MCF 10A (cell line): Measurements from ENCODE around the gene ADAMTS19. TPM values are rescaled to one million over a fixed set of nuclear protein-coding genes. Genes with fewer than 3 reads are reported as not detected.

Source experiments
- BruUV-seq: library from RNA; stranded (reverse); fragments of 400-500 nt; replicated peaks from 2 replicates; lab custom pipeline; 2021; lab: Mats Ljungman, UMichigan
- CTCF ChIA-PET: fragments of 300-600 bp; sonication (Branson Sonifier 250); formaldehyde crosslinking; extraction: SDS; loops from one replicate; lab custom pipeline; 2021; ENCODE audit warnings: antibody characterized with exemption, inconsistent platforms; lab: Yijun Ruan, JAX
- POLR2A ChIA-PET: fragments of 300-600, 350-650 bp; sonication (Branson Sonifier 250); formaldehyde crosslinking; extraction: SDS; loops from one replicate; lab custom pipeline; 2020; ENCODE audit warnings: antibody characterized with exemption, inconsistent platforms; lab: Yijun Ruan, JAX
- DNase-seq: peaks from one replicate; pipeline ENCODE4 v3.0.0-alpha.2; 2018; ENCODE audit not compliant: unreplicated experiment
- H3K27ac Mint-ChIP-seq: one replicate; pipeline ENCODE4 v1.8.0; 2022; ENCODE audit warnings: mild to moderate bottlenecking, low read depth, mixed read lengths; ENCODE audit not compliant: unreplicated experiment
- H3K27me3 Mint-ChIP-seq: one replicate; pipeline ENCODE4 v1.8.0; 2022; ENCODE audit warnings: mixed read lengths; ENCODE audit not compliant: insufficient read depth, unreplicated experiment
- H3K36me3 Mint-ChIP-seq: one replicate; pipeline ENCODE4 v1.8.0; 2022; ENCODE audit warnings: mild to moderate bottlenecking, moderate library complexity, mixed read lengths; ENCODE audit not compliant: insufficient read depth, unreplicated experiment
- H3K4me1 Mint-ChIP-seq: one replicate; pipeline ENCODE4 v1.8.0; 2022; ENCODE audit warnings: mixed read lengths; ENCODE audit not compliant: insufficient read depth, unreplicated experiment
- H3K4me3 Mint-ChIP-seq: one replicate; pipeline ENCODE4 v1.8.0; 2022; ENCODE audit warnings: mild to moderate bottlenecking, moderate library complexity, mixed read lengths; ENCODE audit not compliant: unreplicated experiment
- H3K9me3 Mint-ChIP-seq: one replicate; pipeline ENCODE4 v1.8.0; 2022; ENCODE audit warnings: mixed read lengths; ENCODE audit not compliant: unreplicated experiment
- intact Hi-C: fragments of 100-400 bp; cut with micrococcal nuclease; formaldehyde crosslinking; loops from 2 replicates; pipeline ENCODE4 v1.14.1; 2022
- total RNA-seq: library from RNA; stranded (reverse); gene quantifications from 2 replicates; pipeline ENCODE4 v1.2.3, GENCODE V29; 2022
- TF ChIP-seq, protein P1 (sequence below): fragments of 200-600 bp; IDR thresholded peaks from one replicate; pipeline ENCODE4 v1.8.0; 2022; ENCODE audit warnings: antibody characterized with exemption, mild to moderate bottlenecking; ENCODE audit not compliant: unreplicated experiment

ADAMTS19 gene
- total RNA-seq, 1 experiment from 2014 or later: not detected

DNA sequence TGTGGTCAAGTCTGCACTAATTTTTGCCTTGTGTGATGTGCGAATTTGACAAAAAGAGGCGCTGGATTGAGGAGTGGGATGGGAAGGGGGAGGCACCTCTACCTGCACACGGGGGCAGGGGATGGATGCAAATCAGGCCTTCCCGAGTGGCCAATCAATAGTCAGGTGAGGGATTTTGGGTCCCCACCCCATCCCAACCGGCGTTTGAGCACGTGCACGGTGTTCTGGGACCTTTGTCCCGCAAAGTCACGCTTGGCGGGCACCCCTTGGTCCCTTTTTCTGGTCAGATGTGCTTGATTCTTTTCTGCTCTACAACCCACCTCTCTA lies 685 bp upstream of the ADAMTS19 start:
- H3K36me3 Mint-ChIP-seq: no peaks in the 10 kb centered on the region
- H3K4me3 Mint-ChIP-seq: no peak overlapping the region
- TF ChIP-seq, protein P1, sequence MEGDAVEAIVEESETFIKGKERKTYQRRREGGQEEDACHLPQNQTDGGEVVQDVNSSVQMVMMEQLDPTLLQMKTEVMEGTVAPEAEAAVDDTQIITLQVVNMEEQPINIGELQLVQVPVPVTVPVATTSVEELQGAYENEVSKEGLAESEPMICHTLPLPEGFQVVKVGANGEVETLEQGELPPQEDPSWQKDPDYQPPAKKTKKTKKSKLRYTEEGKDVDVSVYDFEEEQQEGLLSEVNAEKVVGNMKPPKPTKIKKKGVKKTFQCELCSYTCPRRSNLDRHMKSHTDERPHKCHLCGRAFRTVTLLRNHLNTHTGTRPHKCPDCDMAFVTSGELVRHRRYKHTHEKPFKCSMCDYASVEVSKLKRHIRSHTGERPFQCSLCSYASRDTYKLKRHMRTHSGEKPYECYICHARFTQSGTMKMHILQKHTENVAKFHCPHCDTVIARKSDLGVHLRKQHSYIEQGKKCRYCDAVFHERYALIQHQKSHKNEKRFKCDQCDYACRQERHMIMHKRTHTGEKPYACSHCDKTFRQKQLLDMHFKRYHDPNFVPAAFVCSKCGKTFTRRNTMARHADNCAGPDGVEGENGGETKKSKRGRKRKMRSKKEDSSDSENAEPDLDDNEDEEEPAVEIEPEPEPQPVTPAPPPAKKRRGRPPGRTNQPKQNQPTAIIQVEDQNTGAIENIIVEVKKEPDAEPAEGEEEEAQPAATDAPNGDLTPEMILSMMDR: no peak
- peaks cover 49% of the 10 kb centered on the region for H3K27me3 Mint-ChIP-seq
- no peak overlapping the region for H3K27ac Mint-ChIP-seq
- intact Hi-C loops: no loop called here
- no peak for DNase-seq
- no TSS peak for BruUV-seq
- no peaks in the 10 kb centered on the region for H3K9me3 Mint-ChIP-seq
- ChIA-PET CTCF (interaction anchor here (0.6 kb wide), 1 partner anchor 10 kb away, joined by 3 read pairs; no protein-coding TSS in a partner anchor), POLR2A (interaction anchor here (1.2 kb wide), 1 partner anchor 22 kb away, joined by 3 read pairs; no protein-coding TSS in a partner anchor)
- no peaks in the 10 kb centered on the region for H3K4me1 Mint-ChIP-seq

- DNase-seq: peak; percentile 13
- intact Hi-C loops: no loop called here
- Mint-ChIP-seq H3K4me1 (no peaks in the 10 kb centered on the region), H3K4me3 (peak overlapping the region; percentile 62), H3K36me3 (no peaks in the 10 kb centered on the region), H3K9me3 (no peaks in the 10 kb centered on the region), H3K27ac (no peak overlapping the region), H3K27me3 (peaks cover 53% of the 10 kb centered on the region)
- POLR2A ChIA-PET: interaction anchor here (0.6 kb wide), 1 partner anchor 133 kb away, joined by 3 read pairs; no protein-coding TSS in a partner anchor
- TF ChIP-seq, protein P1: no peak
- CTCF ChIA-PET: interaction anchor here (0.6 to 2.3 kb wide), 7 partner anchors 15 to 311 kb away, joined by 3 to 11 read pairs (median 5); no protein-coding TSS in a partner anchor
- BruUV-seq: no TSS peak
Observed at GRCh38 chr5:129460672-129460935, 506 bp downstream of the ADAMTS19 start.

DNA sequence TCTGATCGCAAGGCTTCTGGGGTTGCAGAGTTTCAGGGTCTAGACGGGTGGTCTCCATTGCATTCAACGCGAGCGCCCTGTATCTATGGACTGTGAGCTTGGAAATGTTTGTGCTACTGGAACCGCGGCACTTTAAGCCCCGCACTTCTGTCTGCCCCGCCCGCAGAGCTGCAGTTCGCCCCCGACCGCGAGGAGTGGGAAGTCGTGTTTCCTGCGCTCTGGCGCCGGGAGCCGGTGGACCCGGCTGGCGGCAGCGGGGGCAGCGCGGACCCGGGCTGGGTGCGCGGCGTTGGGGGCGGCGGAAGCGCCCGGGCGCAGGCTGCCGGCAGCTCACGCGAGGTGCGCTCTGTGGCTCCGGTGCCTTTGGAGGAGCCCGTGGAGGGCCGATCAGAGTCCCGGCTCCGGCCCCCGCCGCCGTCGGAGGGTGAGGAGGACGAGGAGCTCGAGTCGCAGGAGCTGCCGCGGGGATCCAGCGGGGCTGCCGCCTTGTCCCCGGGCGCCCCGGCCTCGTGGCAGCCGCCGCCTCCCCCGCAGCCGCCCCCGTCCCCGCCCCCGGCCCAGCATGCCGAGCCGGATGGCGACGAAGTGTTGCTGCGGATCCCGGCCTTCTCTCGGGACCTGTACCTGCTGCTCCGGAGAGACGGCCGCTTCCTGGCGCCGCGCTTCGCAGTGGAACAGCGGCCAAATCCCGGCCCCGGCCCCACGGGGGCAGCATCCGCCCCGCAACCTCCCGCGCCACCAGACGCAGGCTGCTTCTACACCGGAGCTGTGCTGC lies 1.0 kb downstream of the ADAMTS19 start:
- H3K4me1 Mint-ChIP-seq: no peaks in the 10 kb centered on the region
- POLR2A ChIA-PET: interaction anchor here (0.6 kb wide), 1 partner anchor 134 kb away, joined by 3 read pairs; no protein-coding TSS in a partner anchor
- no TSS peak for BruUV-seq
- H3K4me3 Mint-ChIP-seq: peak overlapping the region; percentile 62
- no peak for DNase-seq
- TF ChIP-seq, protein P1: no peak
- no peaks in the 10 kb centered on the region for H3K36me3 Mint-ChIP-seq
- peaks cover 53% of the 10 kb centered on the region for H3K27me3 Mint-ChIP-seq
- H3K27ac Mint-ChIP-seq: no peak overlapping the region
- no peaks in the 10 kb centered on the region for H3K9me3 Mint-ChIP-seq
- intact Hi-C loops: no loop called here
- CTCF ChIA-PET: interaction anchor here (0.6 to 2.3 kb wide), 15 partner anchors 15 to 391 kb away, joined by 3 to 11 read pairs (median 3); no protein-coding TSS in a partner anchor

- TF ChIP-seq, protein P1: no peak
- ChIA-PET POLR2A (no interaction called here), CTCF (interaction anchor here (0.5 to 2.3 kb wide), 10 partner anchors 14 to 390 kb away, joined by 3 to 11 read pairs (median 3); no protein-coding TSS in a partner anchor)
- H3K36me3 Mint-ChIP-seq: no peaks in the 10 kb centered on the region
- intact Hi-C loops: no loop called here
- H3K4me3 Mint-ChIP-seq: peak overlapping the region; percentile 59
- DNase-seq: no peak
- H3K9me3 Mint-ChIP-seq: no peaks in the 10 kb centered on the region
- BruUV-seq: no TSS peak
- no peak overlapping the region for H3K27ac Mint-ChIP-seq
- H3K27me3 Mint-ChIP-seq: peaks cover 48% of the 10 kb centered on the region
- H3K4me1 Mint-ChIP-seq: no peaks in the 10 kb centered on the region
Observed at GRCh38 chr5:129461711-129462332, 1.7 kb downstream of the ADAMTS19 start.
